Brain microvascular endothelial cell (primary cell): Measurements from ENCODE around the gene HOXA11.

Experiments used
- DNase-seq: peaks from one replicate; pipeline ENCODE4 v3.0.0-alpha.2; 2020
- H3K27ac ChIP-seq: fragments of 250-450 bp; sonication (Bioruptor Pico); 2 replicates; pipeline ENCODE4 v1.5.1; 2020; ENCODE audit warnings: mild to moderate bottlenecking, moderate library complexity
- H3K27me3 ChIP-seq: fragments of 250-450 bp; sonication (Bioruptor Pico); replicated peaks from 2 replicates; pipeline ENCODE4 v1.5.1; 2020; ENCODE audit warnings: mild to moderate bottlenecking
- H3K36me3 ChIP-seq: fragments of 250-450 bp; sonication (Bioruptor Pico); replicated peaks from 2 replicates; pipeline ENCODE4 v1.5.1; 2020; ENCODE audit warnings: mild to moderate bottlenecking
- H3K4me3 ChIP-seq: 2 replicates; pipeline ENCODE4 v1.5.1; 2011; ENCODE audit warnings: low read depth, mild to moderate bottlenecking, control low read depth, low read length, moderate library complexity
- CTCF ChIP-seq: IDR thresholded peaks from 2 replicates; pipeline ENCODE4 v1.5.1; 2011; ENCODE audit warnings: low read depth, mild to moderate bottlenecking, moderate library complexity, low read length, control low read depth, inconsistent platforms; ENCODE audit errors: missing control alignments
- in situ Hi-C: cut with HindIII; loops from 2 replicates; pipeline ENCODE4 v1.10.0; 2017; ENCODE audit warnings: low sequenced_read_pairs, low pct_ligation_motif_present

Gene HOXA11

GRCh38 chr7:27180431-27181420, 4.3 kb downstream of the HOXA11 start:
- H3K27me3 ChIP-seq = peaks cover 92% of the 10 kb centered on the region
- no peak for TF ChIP-seq CTCF
- no peak for DNase-seq
- in situ Hi-C loops = no loop called here
- H3K4me3 ChIP-seq = no peak overlapping the region
- H3K27ac ChIP-seq = no peak overlapping the region
- no peaks in the 10 kb centered on the region for H3K36me3 ChIP-seq

- H3K4me3 ChIP-seq = no peak overlapping the region
- no peak for DNase-seq
- in situ Hi-C loops = no loop called here
- no peak overlapping the region for H3K27ac ChIP-seq
- peaks cover 92% of the 10 kb centered on the region for H3K27me3 ChIP-seq
- peak; percentile 87 for TF ChIP-seq CTCF
- H3K36me3 ChIP-seq = no peaks in the 10 kb centered on the region
Observed at GRCh38 chr7:27179503-27180430, 5.3 kb downstream of the HOXA11 start.

- H3K4me3 ChIP-seq = no peak overlapping the region
- no peak overlapping the region for H3K27ac ChIP-seq
- in situ Hi-C loops = no loop called here
- H3K27me3 ChIP-seq = peaks cover 92% of the 10 kb centered on the region
- no peak for TF ChIP-seq CTCF
- no peaks in the 10 kb centered on the region for H3K36me3 ChIP-seq
- no peak for DNase-seq
Observed at GRCh38 chr7:27179030-27179429, 6.0 kb downstream of the HOXA11 start.

- Histone ChIP-seq H3K27ac (no peak overlapping the region), H3K27me3 (peaks cover 93% of the 10 kb centered on the region), H3K36me3 (no peaks in the 10 kb centered on the region), H3K4me3 (no peak overlapping the region)
- in situ Hi-C loops = no loop called here
- DNase-seq = no peak
- no peak for TF ChIP-seq CTCF
Observed at GRCh38 chr7:27178366-27178765, 6.7 kb downstream of the HOXA11 start.

- Histone ChIP-seq H3K27me3 (peaks cover 93% of the 10 kb centered on the region), H3K4me3 (no peak overlapping the region), H3K36me3 (no peaks in the 10 kb centered on the region), H3K27ac (no peak overlapping the region)
- in situ Hi-C loops = no loop called here
- no peak for TF ChIP-seq CTCF
- DNase-seq = no peak
Observed at GRCh38 chr7:27177795-27178320, 7.2 kb downstream of the HOXA11 start.
